MCF 10A (cell line): ENCODE data around the gene MPP2. TPM values are rescaled to one million over a fixed set of nuclear protein-coding genes. Genes with fewer than 3 reads are reported as not detected.

Source experiments
- BruUV-seq: library from RNA; stranded (reverse); fragments of 400-500 nt; replicated peaks from 2 replicates; lab custom pipeline; 2021; lab: Mats Ljungman, UMichigan
- CTCF ChIA-PET: fragments of 300-600 bp; sonication (Branson Sonifier 250); formaldehyde crosslinking; extraction: SDS; loops from one replicate; lab custom pipeline; 2021; ENCODE audit warnings: antibody characterized with exemption, inconsistent platforms; lab: Yijun Ruan, JAX
- POLR2A ChIA-PET: fragments of 300-600, 350-650 bp; sonication (Branson Sonifier 250); formaldehyde crosslinking; extraction: SDS; loops from one replicate; lab custom pipeline; 2020; ENCODE audit warnings: antibody characterized with exemption, inconsistent platforms; lab: Yijun Ruan, JAX
- DNase-seq: peaks from one replicate; pipeline ENCODE4 v3.0.0-alpha.2; 2018; ENCODE audit not compliant: unreplicated experiment
- H3K27ac Mint-ChIP-seq: one replicate; pipeline ENCODE4 v1.8.0; 2022; ENCODE audit warnings: mild to moderate bottlenecking, low read depth, mixed read lengths; ENCODE audit not compliant: unreplicated experiment
- H3K27me3 Mint-ChIP-seq: one replicate; pipeline ENCODE4 v1.8.0; 2022; ENCODE audit warnings: mixed read lengths; ENCODE audit not compliant: insufficient read depth, unreplicated experiment
- H3K36me3 Mint-ChIP-seq: one replicate; pipeline ENCODE4 v1.8.0; 2022; ENCODE audit warnings: mild to moderate bottlenecking, moderate library complexity, mixed read lengths; ENCODE audit not compliant: insufficient read depth, unreplicated experiment
- H3K4me1 Mint-ChIP-seq: one replicate; pipeline ENCODE4 v1.8.0; 2022; ENCODE audit warnings: mixed read lengths; ENCODE audit not compliant: insufficient read depth, unreplicated experiment
- H3K4me3 Mint-ChIP-seq: one replicate; pipeline ENCODE4 v1.8.0; 2022; ENCODE audit warnings: mild to moderate bottlenecking, moderate library complexity, mixed read lengths; ENCODE audit not compliant: unreplicated experiment
- H3K9me3 Mint-ChIP-seq: one replicate; pipeline ENCODE4 v1.8.0; 2022; ENCODE audit warnings: mixed read lengths; ENCODE audit not compliant: unreplicated experiment
- intact Hi-C: fragments of 100-400 bp; cut with micrococcal nuclease; formaldehyde crosslinking; loops from 2 replicates; pipeline ENCODE4 v1.14.1; 2022
- total RNA-seq: library from RNA; stranded (reverse); gene quantifications from 2 replicates; pipeline ENCODE4 v1.2.3, GENCODE V29; 2022
- TF ChIP-seq, protein P1 (sequence below): fragments of 200-600 bp; IDR thresholded peaks from one replicate; pipeline ENCODE4 v1.8.0; 2022; ENCODE audit warnings: antibody characterized with exemption, mild to moderate bottlenecking; ENCODE audit not compliant: unreplicated experiment

The MPP2 gene
- total RNA-seq, 1 experiment from 2014 or later, result not detected

DNA sequence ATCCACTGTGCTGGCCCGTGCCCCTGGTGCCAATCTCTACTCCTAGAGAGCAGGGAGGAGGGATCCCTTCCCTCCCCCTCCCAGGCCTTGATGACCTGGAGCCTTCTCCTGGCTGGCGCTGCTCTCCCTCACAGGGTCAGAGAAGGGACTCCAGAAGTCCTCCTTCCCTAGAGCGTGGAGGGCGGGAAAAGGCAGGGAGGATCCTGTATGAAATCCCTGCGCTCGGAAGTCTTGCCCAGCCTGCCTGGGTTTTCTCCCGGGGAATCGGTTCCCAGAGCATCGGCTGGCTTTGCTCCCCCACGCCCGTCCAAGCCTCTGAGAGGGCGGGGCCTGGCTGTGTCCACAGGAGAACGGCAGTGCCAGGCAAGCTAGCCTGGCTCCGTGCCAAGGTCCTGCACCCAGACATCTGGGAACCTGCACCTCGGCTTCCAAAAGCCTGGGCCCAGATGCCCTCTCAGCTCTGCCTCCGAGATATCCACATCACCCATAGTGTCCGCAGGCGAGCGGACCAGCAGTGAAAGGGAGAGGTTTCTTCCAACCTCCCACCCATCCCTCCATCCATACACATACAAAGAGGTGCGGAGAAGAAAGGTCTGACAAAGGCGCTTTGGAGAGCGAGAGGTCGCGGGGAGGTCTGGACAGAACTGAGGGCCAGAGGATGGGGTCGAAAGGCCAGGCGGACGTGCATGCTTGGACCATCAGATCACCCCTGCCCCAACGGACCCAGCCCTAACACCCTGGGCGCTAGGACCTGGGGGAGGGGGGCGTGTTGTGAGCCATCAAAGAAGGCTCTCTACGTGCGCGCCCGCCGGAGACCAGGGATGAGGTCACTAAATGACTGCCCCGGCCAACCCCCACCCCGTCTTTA, 1.1 kb downstream of the MPP2 start:
- Mint-ChIP-seq H3K4me1 (no peaks in the 10 kb centered on the region), H3K27me3 (peaks cover 27% of the 10 kb centered on the region), H3K27ac (no peak overlapping the region), H3K4me3 (no peak overlapping the region), H3K9me3 (no peaks in the 10 kb centered on the region), H3K36me3 (no peaks in the 10 kb centered on the region)
- intact Hi-C loops, result no loop called here
- ChIA-PET CTCF (interaction anchor here (0.6 to 7.7 kb wide), 7 partner anchors 23 to 727 kb away, joined by 3 to 39 read pairs (median 3); no protein-coding TSS in a partner anchor), POLR2A (no interaction called here)
- TF ChIP-seq, protein P1, sequence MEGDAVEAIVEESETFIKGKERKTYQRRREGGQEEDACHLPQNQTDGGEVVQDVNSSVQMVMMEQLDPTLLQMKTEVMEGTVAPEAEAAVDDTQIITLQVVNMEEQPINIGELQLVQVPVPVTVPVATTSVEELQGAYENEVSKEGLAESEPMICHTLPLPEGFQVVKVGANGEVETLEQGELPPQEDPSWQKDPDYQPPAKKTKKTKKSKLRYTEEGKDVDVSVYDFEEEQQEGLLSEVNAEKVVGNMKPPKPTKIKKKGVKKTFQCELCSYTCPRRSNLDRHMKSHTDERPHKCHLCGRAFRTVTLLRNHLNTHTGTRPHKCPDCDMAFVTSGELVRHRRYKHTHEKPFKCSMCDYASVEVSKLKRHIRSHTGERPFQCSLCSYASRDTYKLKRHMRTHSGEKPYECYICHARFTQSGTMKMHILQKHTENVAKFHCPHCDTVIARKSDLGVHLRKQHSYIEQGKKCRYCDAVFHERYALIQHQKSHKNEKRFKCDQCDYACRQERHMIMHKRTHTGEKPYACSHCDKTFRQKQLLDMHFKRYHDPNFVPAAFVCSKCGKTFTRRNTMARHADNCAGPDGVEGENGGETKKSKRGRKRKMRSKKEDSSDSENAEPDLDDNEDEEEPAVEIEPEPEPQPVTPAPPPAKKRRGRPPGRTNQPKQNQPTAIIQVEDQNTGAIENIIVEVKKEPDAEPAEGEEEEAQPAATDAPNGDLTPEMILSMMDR, result no peak
- DNase-seq, result no peak
- BruUV-seq, result no TSS peak

DNA sequence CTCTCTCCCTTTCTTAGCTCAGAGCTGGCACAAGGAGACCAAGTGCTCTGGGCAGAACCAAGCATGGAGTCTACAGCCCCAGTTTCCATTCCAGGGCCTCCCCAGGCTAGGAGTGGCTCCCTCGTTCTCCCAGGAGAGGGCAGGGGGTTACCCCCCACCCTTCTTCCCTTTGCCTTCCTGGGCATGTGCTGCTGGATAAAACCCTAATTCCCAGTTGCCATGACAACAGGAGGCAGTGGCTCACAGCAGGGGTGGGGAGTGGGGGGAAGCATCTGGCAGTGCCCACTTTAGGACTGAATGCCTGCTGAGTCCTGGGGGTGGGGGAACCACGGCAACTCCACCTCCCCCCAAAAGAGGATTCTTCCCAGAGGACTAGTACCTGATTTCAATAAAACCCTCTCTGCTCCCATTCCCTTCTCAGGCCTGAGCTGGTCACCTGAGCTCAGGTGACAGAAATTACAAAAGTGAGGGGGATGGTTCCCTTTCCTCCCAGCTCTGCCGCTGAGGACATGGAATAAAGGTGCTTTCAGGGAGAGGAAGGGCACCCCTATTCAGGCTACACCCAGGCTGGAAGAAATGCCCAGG, 1.8 kb downstream of the MPP2 start:
- no peak overlapping the region for H3K27ac Mint-ChIP-seq
- ChIA-PET POLR2A (no interaction called here), CTCF (interaction anchor here (0.6 to 7.7 kb wide), 4 partner anchors 22 to 100 kb away, joined by 3 to 39 read pairs (median 4); no protein-coding TSS in a partner anchor)
- intact Hi-C loops, result no loop called here
- H3K4me1 Mint-ChIP-seq, result no peaks in the 10 kb centered on the region
- no TSS peak for BruUV-seq
- DNase-seq, result no peak
- H3K27me3 Mint-ChIP-seq, result peaks cover 27% of the 10 kb centered on the region
- no peaks in the 10 kb centered on the region for H3K36me3 Mint-ChIP-seq
- H3K4me3 Mint-ChIP-seq, result no peak overlapping the region
- no peaks in the 10 kb centered on the region for H3K9me3 Mint-ChIP-seq
- TF ChIP-seq, protein P1, result no peak

DNA sequence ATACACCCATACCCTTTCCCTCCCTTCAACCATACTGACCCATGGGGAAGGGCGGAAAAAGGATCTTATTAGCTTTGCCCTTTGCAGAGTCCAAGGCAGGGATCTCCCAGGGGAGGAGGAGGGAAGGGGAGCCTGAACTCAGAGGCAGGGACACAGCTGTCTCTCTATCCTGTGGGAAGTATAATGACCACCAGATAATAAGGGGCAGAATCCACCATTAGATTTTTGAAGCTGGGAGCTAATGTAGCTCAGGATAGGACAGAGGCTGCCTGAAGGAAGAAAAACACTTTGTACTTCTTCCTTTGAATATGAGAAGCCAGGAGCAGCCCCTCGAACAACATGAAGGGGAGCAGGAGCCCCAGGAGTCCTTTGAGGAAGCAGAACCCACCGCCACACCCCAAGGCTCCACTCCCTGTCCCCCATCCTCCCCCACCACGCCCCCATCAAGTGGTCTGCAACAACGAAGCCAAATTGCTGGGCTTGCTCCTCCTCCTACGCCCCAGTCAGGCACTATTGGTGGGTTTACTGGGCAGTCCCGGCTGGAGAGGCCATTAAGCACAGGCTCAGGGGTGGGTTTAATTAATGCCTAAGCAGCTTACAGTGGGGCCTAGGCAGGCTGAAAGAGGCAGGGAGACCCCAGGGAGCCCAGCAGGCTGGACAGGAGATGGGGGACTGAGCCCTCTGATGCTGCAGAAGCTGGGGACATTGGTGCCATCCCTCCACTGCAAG, 5.3 kb downstream of the MPP2 start:
- intact Hi-C loops, result no loop called here
- no peaks in the 10 kb centered on the region for H3K9me3 Mint-ChIP-seq
- H3K27me3 Mint-ChIP-seq, result peaks cover 39% of the 10 kb centered on the region
- CTCF ChIA-PET, result interaction anchor here (0.6 to 12.5 kb wide), 3 partner anchors 8 to 168 kb away, joined by 3 to 87 read pairs (median 16); no protein-coding TSS in a partner anchor
- no peak for DNase-seq
- no peak overlapping the region for H3K27ac Mint-ChIP-seq
- no TSS peak for BruUV-seq
- H3K36me3 Mint-ChIP-seq, result no peaks in the 10 kb centered on the region
- H3K4me3 Mint-ChIP-seq, result no peak overlapping the region
- peaks cover 6% of the 10 kb centered on the region for H3K4me1 Mint-ChIP-seq
- POLR2A ChIA-PET, result no interaction called here
- TF ChIP-seq, protein P1, result no peak
